Gastrocnemius medialis (tissue), 4 donors: ENCODE measurements around the gene SPATA31C1. TPM values are rescaled to one million over a fixed set of nuclear protein-coding genes. Genes with fewer than 3 reads are reported as not detected.

Source experiments
- ATAC-seq, 2 donors: fragments of 150-250 bp; one replicate each; pipeline ENCODE4 v1.9.1; 2016
- DNase-seq, 2 donors: peaks; one replicate each; pipeline ENCODE4 v3.0.0-alpha.2; 2019
- H3K27ac ChIP-seq, 4 donors: fragments of 200-600 bp; sonication (generic); 1 replicate in 1 of 4; 2 replicates in 3 of 4; pipeline ENCODE4 v1.5.1; 2016 to 2018; ENCODE audit warnings: mild to moderate bottlenecking in 2 of 4, moderate library complexity in 1 of 4
- H3K27me3 ChIP-seq, 3 donors: fragments of 200-600 bp; sonication (generic) in 2 of 3; 1 replicate in 1 of 3; 2 replicates in 2 of 3; pipeline versions ENCODE4 v1.5.1 to v1.6.0; 2016 to 2019; ENCODE audit warnings: mild to moderate bottlenecking in 1 of 3, moderate library complexity in 1 of 3
- H3K36me3 ChIP-seq, 2 donors: fragments of 200-600 bp; sonication (generic) in 1 of 2; one replicate each; pipeline ENCODE4 v1.5.1; 2017 to 2018
- H3K4me1 ChIP-seq, 2 donors: fragments of 200-600 bp; sonication (generic) in 1 of 2; one replicate each; pipeline ENCODE4 v1.5.1; 2016 to 2017; ENCODE audit warnings: mild to moderate bottlenecking in 2 of 2
- H3K4me3 ChIP-seq, 4 donors: fragments of 200-600 bp; sonication (generic) in 3 of 4; 1 replicate in 1 of 4; 2 replicates in 3 of 4; pipeline ENCODE4 v1.5.1; 2016 to 2019; ENCODE audit warnings: mild to moderate bottlenecking in 2 of 4
- H3K9me3 ChIP-seq, 3 donors: fragments of 200-600 bp; sonication (generic) in 2 of 3; 1 replicate in 1 of 3; 2 replicates in 2 of 3; pipeline ENCODE4 v1.5.1; 2016 to 2019
- POLR2A ChIP-seq, 2 donors: fragments of 450-650 bp; IDR thresholded peaks; one replicate each; pipeline ENCODE4 v1.6.1; 2017; ENCODE audit warnings: antibody characterized with exemption in 2 of 2, mild to moderate bottlenecking in 2 of 2, moderate library complexity in 2 of 2
- in situ Hi-C, 4 donors: fragments of 200-750 bp; cut with MboI; loops; one replicate each; pipeline versions ENCODE4 v1.15.0 to v1.8.0; 2017; ENCODE audit warnings: low sequenced_read_pairs in 4 of 4
- intact Hi-C: fragments of 100-400 bp; cut with DNase I; formaldehyde crosslinking; loops from one replicate; pipeline ENCODE4 v1.15.1; 2023; ENCODE audit warnings: low total_unique reads
- total RNA-seq, 4 donors: library from RNA; depleted of rRNA; stranded (reverse); fragments of >200 nt; gene quantifications; one replicate each; pipeline versions ENCODE4 v1.1.0 to v1.2.3, GENCODE V29; 2016
- TF ChIP-seq, protein P1 (sequence below), 5 experiments: fragments of 450-650 bp in 3 of 5; fragments of 200-600 bp in 2 of 5; sonication (generic) in 2 of 5; IDR thresholded peaks in 4 of 5; conservative IDR thresholded peaks in 1 of 5; 1 replicate in 4 of 5; 2 replicates in 1 of 5; pipeline ENCODE4 v1.5.1; 2016 to 2019; ENCODE audit warnings: antibody characterized with exemption in 5 of 5, mild to moderate bottlenecking in 3 of 5, moderate library complexity in 3 of 5

The SPATA31C1 gene
- total RNA-seq, 4 donors from 2014 or later = not detected

DNA sequence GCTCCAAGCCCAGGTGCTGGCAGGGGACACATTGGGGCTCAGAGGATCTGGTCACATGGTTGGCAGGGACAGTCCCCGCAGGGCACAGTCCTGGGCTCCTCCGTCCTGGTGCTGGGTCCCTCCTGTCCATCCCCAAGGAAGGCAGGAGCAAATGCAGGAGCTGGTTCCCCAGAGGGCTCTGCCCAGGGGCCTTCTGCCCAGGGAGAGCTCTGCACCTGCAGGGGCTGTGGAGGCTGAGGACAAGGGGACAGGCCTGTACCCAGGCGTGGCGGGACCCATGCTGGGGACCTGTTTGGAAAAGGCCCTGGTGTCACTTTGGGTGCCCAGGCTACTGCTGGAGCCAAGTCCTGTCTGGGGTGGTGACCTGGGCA lies 27.9 kb upstream of the SPATA31C1 start:
- in situ Hi-C loops (no loop called here), intact Hi-C loops (no loop called here)
- DNase-seq (no peak), ATAC-seq (no peak)
- no peak overlapping the region for H3K4me3 ChIP-seq
- no peaks in the 10 kb centered on the region for H3K4me1 ChIP-seq
- no peaks in the 10 kb centered on the region for H3K9me3 ChIP-seq
- TF ChIP-seq, protein P1, sequence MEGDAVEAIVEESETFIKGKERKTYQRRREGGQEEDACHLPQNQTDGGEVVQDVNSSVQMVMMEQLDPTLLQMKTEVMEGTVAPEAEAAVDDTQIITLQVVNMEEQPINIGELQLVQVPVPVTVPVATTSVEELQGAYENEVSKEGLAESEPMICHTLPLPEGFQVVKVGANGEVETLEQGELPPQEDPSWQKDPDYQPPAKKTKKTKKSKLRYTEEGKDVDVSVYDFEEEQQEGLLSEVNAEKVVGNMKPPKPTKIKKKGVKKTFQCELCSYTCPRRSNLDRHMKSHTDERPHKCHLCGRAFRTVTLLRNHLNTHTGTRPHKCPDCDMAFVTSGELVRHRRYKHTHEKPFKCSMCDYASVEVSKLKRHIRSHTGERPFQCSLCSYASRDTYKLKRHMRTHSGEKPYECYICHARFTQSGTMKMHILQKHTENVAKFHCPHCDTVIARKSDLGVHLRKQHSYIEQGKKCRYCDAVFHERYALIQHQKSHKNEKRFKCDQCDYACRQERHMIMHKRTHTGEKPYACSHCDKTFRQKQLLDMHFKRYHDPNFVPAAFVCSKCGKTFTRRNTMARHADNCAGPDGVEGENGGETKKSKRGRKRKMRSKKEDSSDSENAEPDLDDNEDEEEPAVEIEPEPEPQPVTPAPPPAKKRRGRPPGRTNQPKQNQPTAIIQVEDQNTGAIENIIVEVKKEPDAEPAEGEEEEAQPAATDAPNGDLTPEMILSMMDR (IDR thresholded peaks at IDR 0.05 in 4 of 5, conservative IDR thresholded peaks at IDR 0.05 in 1 of 5) = no peak
- no peak for TF ChIP-seq POLR2A (IDR thresholded peaks at IDR 0.05)
- no peaks in the 10 kb centered on the region for H3K27me3 ChIP-seq
- H3K36me3 ChIP-seq = no peaks in the 10 kb centered on the region
- no peak overlapping the region for H3K27ac ChIP-seq

DNA sequence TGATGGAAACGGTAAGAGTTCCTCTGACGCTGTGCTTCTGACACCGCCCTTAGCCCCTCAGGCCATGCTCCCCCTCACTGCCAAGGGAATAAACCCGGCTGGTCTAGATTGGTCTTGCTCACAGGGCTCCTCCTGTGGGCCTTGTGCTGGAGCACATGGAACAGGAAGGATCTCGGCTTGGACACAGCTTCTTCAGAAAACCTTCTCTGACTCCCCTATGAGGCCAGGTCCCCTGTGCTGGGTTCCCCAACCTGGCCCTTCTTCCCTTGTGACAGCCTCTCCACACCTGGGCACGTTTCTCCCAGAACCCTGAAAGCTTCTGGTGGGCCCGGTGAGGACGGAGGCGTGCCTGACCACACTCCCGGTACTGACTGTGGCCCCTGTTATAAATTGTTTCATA lies 26.9 kb upstream of the SPATA31C1 start:
- in situ Hi-C loops (no loop called here), intact Hi-C loops (no loop called here)
- ATAC-seq (no peak), DNase-seq (no peak)
- H3K9me3 ChIP-seq = no peaks in the 10 kb centered on the region
- H3K27me3 ChIP-seq = no peaks in the 10 kb centered on the region
- H3K36me3 ChIP-seq = no peaks in the 10 kb centered on the region
- TF ChIP-seq, protein P1 (IDR thresholded peaks at IDR 0.05 in 4 of 5, conservative IDR thresholded peaks at IDR 0.05 in 1 of 5) = no peak
- no peak for TF ChIP-seq POLR2A (IDR thresholded peaks at IDR 0.05)
- no peak overlapping the region for H3K4me3 ChIP-seq
- no peak overlapping the region for H3K27ac ChIP-seq
- H3K4me1 ChIP-seq = no peaks in the 10 kb centered on the region

DNA sequence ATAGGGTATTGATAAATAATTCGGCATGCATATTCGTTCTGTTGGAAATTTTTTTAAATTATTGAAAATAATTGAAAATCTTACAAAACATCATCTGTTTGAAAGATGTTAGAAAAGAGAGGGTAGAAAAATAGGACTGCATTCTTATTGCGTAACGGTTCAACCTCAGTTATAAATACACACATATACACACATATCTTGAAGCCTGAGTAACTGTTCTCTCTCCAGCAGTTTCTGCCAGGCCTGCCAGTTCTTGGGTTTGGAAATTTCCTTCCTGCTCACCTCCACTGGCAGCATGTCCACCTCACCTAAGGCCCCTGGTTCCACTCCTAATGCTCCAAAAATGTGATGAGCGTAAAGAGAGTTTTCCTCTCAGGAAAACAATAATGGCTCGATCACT lies 26.0 kb upstream of the SPATA31C1 start:
- TF ChIP-seq POLR2A (IDR thresholded peaks at IDR 0.05) = no peak
- TF ChIP-seq, protein P1 (IDR thresholded peaks at IDR 0.05 in 4 of 5, conservative IDR thresholded peaks at IDR 0.05 in 1 of 5) = no peak
- in situ Hi-C loops = no loop called here
- Histone ChIP-seq H3K9me3 (no peaks in the 10 kb centered on the region), H3K4me1 (no peaks in the 10 kb centered on the region), H3K36me3 (no peaks in the 10 kb centered on the region), H3K27ac (no peak overlapping the region), H3K27me3 (no peaks in the 10 kb centered on the region), H3K4me3 (no peak overlapping the region)
- ATAC-seq = no peak
- DNase-seq = no peak
- intact Hi-C loops = no loop called here

DNA sequence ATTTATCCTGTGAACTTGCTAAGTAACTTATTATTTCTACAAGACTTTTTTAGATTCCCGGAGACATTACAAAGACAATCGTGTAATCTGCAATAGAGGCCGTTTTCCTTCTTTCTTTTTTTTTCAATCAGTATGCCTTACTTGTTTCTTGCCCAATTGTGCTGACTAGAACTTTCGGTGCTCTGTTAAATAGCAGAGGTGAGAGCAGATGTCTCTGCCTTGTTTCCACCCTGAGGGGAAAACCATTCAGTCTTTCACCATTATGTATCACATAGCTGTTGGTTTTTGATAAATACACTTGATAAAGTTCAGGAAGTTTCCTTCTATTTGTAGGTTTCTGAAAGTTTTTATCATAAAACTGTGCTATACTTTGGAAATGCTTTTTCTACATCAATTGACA lies 24.8 kb upstream of the SPATA31C1 start:
- Histone ChIP-seq H3K4me1 (no peaks in the 10 kb centered on the region), H3K27ac (no peak overlapping the region), H3K4me3 (no peak overlapping the region), H3K27me3 (no peaks in the 10 kb centered on the region), H3K9me3 (no peaks in the 10 kb centered on the region), H3K36me3 (no peaks in the 10 kb centered on the region)
- DNase-seq (no peak), ATAC-seq (no peak)
- TF ChIP-seq, protein P1 (IDR thresholded peaks at IDR 0.05 in 4 of 5, conservative IDR thresholded peaks at IDR 0.05 in 1 of 5) = no peak
- no peak for TF ChIP-seq POLR2A (IDR thresholded peaks at IDR 0.05)
- intact Hi-C loops (no loop called here), in situ Hi-C loops (no loop called here)

DNA sequence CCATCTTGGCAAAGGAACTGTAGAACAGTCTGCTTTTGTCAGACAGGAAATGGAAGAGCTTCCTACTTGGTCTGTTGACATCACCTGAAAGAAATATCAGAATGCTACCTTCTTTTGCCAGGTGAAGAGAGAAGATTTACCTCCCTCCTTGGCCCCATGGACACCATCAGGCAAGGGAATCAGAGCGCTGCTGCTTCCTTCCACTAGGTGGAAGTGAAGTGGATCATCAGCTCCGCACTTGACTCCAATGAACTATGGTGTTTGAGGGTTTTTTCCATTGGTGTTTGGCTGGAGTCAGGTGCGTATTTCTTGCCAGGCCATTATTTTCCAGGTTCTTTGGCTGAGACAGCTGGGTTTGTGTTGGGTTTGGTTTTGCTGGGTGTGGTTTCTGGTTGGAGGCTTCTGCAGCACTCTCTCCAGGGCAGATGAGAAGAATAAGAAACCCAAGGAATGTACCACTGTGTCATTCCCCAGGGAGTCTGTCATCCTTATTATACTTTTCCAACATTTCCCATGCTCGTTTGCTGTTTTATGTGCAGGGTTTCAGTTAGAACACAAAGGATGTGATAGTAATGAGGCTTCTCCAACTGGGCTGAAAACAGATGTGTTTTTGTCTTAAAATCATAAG lies 22.6 kb upstream of the SPATA31C1 start:
- no peaks in the 10 kb centered on the region for H3K9me3 ChIP-seq
- no peak for TF ChIP-seq POLR2A (IDR thresholded peaks at IDR 0.05)
- TF ChIP-seq, protein P1 (IDR thresholded peaks at IDR 0.05 in 4 of 5, conservative IDR thresholded peaks at IDR 0.05 in 1 of 5) = no peak
- intact Hi-C loops = no loop called here
- no peaks in the 10 kb centered on the region for H3K36me3 ChIP-seq
- H3K4me3 ChIP-seq = no peak overlapping the region
- in situ Hi-C loops = no loop called here
- H3K4me1 ChIP-seq = no peaks in the 10 kb centered on the region
- H3K27me3 ChIP-seq = no peaks in the 10 kb centered on the region
- ATAC-seq (no peak), DNase-seq (no peak)
- no peak overlapping the region for H3K27ac ChIP-seq
